AML-193 (cell line): ENCODE measurements around the gene PCMT1.
"Not testable (repeated sequence)": the region's sequence is repeated elsewhere in the genome, so short reads cannot be mapped to it uniquely, and the experiment has no call there.

Experiments
- DNase-seq, 2 experiments: peaks; one replicate each; lab custom pipeline; 2025; lab: John Stamatoyannopoulos, UW

The PCMT1 gene

GRCh38 chr6:149820506-149820905, 71.0 kb downstream of the PCMT1 start:
- no peak for DNase-seq

- DNase-seq: no peak
Measured at GRCh38 chr6:149821492-149821891, 72.0 kb downstream of the PCMT1 start.

- no peak for DNase-seq
Measured at GRCh38 chr6:149823013-149823412, 73.5 kb downstream of the PCMT1 start.

- no peak for DNase-seq
Measured at GRCh38 chr6:149825292-149825691, 75.8 kb downstream of the PCMT1 start.

GRCh38 chr6:149830731-149831307, 81.3 kb downstream of the PCMT1 start:
- DNase-seq: no peak

- DNase-seq: no peak
Measured at GRCh38 chr6:149831308-149831820, 81.8 kb downstream of the PCMT1 start.

GRCh38 chr6:149833651-149834050, 84.1 kb downstream of the PCMT1 start:
- no peak for DNase-seq

GRCh38 chr6:149834513-149835481, 85.3 kb downstream of the PCMT1 start:
- DNase-seq: peak; percentile 52 to 62

GRCh38 chr6:149840345-149841075, 91.0 kb downstream of the PCMT1 start:
- DNase-seq: peak; percentile 36 to 58

- DNase-seq: no peak
Measured at GRCh38 chr6:149842331-149842730, 92.8 kb downstream of the PCMT1 start.

GRCh38 chr6:149843051-149843633, 93.6 kb downstream of the PCMT1 start:
- DNase-seq: no peak

- not testable (repeated sequence) for DNase-seq
Measured at GRCh38 chr6:149844036-149844435, 94.5 kb downstream of the PCMT1 start.

GRCh38 chr6:149844480-149844879, 94.9 kb downstream of the PCMT1 start:
- no peak for DNase-seq

GRCh38 chr6:149845549-149845948, 96.0 kb downstream of the PCMT1 start:
- no peak for DNase-seq

- no peak for DNase-seq
Measured at GRCh38 chr6:149846321-149846720, 96.8 kb downstream of the PCMT1 start.

- no peak for DNase-seq
Measured at GRCh38 chr6:149847939-149848267, 98.4 kb downstream of the PCMT1 start.

GRCh38 chr6:149848343-149848742, 98.8 kb downstream of the PCMT1 start:
- not testable (repeated sequence) for DNase-seq

GRCh38 chr6:149851461-149852110, 102.0 kb downstream of the PCMT1 start:
- no peak for DNase-seq

- DNase-seq: no peak
Measured at GRCh38 chr6:149852180-149852579, 102.6 kb downstream of the PCMT1 start.

- no peak for DNase-seq
Measured at GRCh38 chr6:149852881-149853280, 103.3 kb downstream of the PCMT1 start.

- not testable (repeated sequence) for DNase-seq
Measured at GRCh38 chr6:149854017-149854416, 104.5 kb downstream of the PCMT1 start.

GRCh38 chr6:149854532-149854931, 105.0 kb downstream of the PCMT1 start:
- no peak for DNase-seq
